NCI-H1694 treated with DMSO at 0.1 percent for 48 hours (cell line): Measurements from ENCODE around the gene PLCG1.

ENCODE experiments used
- DNase-seq: peaks from one replicate; lab custom pipeline; 2025; lab: John Stamatoyannopoulos, UW

The PLCG1 gene

DNA sequence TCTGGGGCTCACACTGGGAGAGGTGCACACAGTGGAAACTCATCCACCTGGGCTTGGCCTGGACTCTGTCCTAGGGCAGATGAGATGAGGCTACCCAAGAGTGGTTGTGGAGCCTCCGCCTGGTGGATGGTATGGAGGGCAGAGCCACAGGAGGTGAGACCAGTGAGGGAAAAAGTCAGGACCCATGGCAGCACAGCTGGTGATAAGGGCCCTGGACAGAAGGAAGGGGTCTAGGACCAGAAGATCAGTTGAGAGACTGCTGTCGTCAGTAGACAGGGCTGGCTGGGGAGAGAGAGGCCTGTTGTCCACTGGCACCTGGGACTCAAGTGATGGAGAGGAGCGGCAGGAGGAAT lies 29.8 kb downstream of the PLCG1 start:
- no peak for DNase-seq

DNA sequence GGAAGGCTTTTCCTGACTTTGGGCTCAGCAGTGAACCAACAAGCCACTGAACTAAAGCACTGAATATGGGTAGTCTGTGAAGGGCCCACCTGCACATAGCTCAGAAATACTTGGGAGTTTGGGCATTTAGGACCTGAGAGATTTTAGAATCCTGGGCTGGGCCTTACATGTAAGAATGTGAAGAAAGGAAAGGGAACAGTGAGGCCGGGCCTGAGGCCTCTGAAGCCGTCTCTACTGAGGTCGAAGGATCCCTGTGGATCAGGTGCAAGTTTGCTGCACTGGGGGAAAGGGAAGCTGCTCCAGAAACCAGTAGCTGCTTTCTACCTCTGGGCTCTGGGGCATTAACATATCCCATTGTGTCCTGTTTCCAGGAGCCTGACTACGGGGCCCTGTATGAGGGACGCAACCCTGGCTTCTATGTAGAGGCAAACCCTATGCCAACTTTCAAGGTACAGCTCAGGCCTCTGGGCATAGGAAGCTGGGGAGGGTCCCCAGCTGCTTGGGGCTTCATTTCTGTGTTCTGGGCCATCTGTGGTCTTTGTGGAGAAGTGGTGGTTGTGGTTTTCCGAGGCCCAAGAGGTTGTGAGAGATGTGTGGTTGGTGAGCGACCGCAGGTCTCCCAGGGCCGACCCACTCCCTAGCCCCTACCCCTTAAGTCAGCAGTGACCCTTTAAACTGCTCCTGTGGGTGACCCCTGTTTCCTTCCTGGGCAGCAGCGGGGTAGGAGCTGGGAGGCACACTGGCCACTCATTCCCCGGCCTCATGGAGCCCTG lies 30.3 kb downstream of the PLCG1 start:
- no peak for DNase-seq

DNA sequence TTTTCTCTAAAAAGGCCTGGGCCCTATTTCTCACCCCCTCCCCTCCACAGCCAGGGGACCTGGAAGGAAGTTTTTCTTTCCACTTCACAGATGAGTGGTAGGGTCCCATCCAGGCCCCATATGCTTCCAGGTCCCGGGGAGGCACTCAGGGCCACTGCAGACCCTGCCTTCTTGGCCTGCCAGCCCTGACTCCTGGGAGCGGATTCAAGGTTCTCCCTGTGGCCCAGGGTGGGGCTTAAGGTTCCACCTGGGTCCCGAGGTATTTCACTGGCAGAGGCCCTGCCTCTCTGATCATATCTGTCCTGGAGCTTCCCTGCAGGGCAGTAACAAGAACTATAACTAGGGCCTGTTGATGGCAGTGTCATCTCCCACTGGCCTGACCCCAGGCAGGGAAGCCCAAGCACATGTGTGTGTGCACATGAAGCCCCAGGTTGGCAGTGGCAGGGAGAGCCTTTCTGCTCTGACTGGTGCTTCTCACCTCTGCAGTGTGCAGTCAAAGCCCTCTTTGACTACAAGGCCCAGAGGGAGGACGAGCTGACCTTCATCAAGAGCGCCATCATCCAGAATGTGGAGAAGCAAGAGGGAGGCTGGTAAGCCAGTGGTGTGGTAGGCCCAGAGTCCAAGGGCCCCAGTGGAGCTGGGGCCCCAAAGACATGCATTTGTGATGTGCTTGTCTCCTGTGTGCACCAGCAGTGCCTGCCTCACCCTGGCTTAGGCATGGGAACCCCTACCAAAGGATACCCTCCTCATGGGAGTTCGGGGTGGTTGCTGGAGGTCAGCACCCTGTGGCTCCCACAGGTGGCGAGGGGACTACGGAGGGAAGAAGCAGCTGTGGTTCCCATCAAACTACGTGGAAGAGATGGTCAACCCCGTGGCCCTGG lies 31.2 kb downstream of the PLCG1 start:
- no peak for DNase-seq

DNA sequence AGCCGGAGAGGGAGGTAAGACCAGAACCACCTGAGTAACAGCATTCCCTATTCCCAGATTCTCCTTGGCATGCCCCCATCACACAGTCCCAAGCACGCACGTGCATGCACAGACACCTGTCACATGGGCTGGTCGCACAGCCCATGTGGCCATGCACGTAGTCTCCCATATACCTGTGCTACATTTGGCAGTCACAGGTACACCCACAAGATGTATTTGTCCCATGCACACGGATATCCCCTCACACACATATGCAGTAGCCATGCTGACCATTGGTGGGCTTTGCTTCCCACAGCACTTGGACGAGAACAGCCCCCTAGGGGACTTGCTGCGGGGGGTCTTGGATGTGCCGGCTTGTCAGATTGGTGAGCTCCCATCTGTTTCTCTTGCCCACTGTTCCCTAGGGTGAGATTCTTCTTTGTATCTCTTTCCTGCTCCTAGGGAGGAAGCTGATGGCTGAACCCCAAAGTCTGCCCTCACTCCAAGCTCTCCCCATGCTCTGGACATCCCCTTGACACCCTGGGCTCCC lies 31.9 kb downstream of the PLCG1 start:
- no peak for DNase-seq

DNA sequence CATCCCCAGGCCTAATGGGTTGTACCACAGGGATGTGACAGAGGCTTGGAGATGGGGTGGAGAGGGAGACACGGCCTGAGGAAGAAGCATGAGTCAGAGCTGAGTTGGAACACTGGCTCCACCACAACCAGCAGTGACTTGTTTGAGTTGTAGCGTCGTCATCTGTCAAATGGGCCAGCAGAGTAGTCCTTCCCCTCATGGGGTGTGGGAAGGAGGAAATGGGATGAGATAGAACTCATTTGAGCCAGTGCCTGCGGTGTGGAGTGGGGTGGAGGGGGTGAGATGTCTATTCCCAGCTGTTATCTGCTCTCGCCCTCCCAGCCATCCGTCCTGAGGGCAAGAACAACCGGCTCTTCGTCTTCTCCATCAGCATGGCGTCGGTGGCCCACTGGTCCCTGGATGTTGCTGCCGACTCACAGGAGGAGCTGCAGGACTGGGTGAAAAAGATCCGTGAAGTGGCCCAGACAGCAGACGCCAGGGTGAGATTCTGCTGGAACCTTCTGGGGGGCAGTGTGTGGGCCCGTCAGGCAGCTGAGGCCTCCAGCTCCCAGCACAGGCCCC lies 32.5 kb downstream of the PLCG1 start:
- no peak for DNase-seq

DNA sequence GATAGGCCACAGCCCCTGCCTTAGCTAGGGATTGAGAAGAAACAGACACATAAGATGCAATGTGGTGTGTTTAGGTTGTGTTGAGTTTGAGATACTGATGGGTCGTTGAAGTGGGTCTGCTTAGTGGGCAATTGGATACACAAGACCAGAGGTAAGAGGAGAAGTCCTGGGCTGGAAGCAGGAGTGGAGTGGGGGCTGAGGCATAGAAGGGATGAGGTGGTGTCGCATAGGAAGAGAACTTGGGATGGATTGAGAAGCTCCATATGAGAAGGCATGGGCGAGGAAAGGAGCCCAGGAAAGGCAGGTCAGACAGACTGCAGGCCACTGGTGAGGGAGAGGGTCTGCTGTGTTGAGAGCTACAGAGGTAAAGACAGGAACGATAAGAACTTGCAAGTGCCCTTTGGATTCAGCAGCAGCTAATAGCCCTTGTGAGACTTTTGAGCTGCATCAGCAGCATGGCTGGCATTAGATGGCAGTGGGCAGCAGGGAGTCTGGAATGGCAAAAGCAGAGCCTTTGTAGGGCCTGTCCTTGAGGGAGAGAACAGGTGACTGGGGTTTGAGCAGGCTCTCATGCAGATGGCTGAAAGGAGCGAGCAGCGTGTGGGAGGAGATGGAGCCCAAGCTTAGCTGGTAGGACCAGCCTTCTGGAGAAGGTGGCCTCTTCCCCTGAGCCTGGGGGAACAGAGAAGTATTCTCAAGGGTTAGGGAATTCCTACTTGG lies 33.2 kb downstream of the PLCG1 start:
- DNase-seq: no peak

DNA sequence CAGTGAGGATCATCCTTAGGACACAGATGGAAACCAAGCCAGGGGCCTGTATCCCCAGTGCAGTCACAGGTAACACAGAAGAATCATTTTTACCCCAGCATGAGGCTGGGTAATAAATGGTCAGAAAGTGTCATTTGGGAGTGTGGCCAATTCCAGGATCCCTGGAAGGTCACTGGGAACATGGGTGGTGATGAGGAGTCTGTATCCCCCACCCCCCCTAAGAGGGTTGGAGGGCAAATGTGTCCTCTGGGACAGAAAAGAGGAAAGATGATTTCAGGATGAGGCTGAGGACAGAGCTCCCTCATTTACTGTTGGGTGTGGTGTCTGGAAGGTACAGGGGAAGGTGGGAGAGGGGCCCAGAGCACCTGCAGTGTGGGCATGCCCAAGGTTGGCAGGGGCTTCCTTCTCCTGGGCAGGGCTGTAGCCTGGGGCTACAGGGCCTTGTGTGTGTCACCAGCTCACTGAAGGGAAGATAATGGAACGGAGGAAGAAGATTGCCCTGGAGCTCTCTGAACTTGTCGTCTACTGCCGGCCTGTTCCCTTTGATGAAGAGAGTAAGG lies 34.5 kb downstream of the PLCG1 start:
- DNase-seq: no peak

DNA sequence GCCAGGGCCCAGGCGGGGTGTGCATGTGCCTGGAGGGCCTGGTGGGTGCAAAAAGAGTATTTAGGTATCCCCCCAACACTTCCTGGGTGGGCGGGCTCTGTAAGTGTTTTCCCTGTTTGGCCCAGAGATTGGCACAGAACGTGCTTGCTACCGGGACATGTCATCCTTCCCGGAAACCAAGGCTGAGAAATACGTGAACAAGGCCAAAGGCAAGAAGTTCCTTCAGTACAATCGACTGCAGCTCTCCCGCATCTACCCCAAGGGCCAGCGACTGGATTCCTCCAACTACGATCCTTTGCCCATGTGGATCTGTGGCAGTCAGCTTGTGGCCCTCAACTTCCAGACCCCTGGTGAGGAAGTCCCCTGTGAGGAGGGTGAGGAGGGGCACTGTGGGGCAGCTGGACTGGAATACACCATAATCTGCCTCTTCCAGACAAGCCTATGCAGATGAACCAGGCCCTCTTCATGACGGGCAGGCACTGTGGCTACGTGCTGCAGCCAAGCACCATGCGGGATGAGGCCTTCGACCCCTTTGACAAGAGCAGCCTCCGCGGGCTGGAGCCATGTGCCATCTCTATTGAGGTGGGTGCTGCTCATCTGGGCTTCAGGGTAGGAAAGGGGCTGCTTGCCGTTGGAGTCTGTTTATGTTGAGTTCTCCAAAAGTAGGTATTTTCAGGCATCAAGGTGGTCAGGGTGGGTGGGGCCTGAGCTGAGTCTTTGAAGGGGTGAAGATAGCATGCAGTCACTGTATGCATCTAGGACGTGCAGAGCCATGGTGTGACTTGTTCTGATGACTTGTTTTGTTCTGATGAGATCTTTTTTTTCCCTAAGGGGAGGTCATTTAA lies 35.2 kb downstream of the PLCG1 start:
- DNase-seq: no peak

DNA sequence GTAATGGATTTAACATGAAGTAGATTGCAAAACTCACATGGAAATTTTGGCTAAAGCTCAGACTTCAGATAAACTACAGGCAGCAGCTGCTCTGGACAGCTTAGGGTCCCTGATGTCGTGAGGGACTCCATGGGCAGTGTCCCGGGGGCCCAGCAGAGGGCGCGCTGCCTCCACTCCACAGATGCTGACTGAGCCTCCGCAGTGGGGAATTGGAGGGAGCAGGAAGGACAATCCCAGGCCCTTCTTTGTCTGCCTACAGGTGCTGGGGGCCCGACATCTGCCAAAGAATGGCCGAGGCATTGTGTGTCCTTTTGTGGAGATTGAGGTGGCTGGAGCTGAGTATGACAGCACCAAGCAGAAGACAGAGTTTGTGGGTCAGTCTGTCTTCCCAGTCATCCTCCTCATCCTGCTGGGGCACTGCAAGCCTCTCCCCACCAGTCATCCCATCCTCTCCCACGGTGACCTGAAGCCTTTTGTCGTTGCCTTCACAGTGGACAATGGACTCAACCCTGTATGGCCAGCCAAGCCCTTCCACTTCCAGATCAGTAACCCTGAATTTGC lies 35.9 kb downstream of the PLCG1 start:
- DNase-seq: peak; percentile 40

DNA sequence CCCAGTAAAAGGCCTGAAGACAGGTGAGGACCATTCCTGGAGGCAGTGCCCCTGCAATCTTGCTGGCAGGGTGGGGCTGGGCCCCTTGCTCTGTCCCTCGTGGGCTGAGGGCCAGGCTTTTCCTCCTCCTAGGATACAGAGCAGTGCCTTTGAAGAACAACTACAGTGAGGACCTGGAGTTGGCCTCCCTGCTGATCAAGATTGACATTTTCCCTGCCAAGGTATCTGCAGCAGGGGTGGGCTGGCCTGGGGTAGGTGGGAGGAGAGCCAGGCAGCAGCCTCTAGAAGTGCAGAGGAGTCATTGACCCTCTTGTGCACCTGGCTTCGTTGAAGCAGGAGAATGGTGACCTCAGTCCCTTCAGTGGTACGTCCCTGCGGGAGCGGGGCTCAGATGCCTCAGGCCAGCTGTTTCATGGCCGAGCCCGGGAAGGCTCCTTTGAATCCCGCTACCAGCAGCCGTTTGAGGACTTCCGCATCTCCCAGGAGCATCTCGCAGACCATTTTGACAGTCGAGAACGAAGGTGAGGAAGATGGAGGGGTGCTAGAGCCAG lies 36.5 kb downstream of the PLCG1 start:
- no peak for DNase-seq

DNA sequence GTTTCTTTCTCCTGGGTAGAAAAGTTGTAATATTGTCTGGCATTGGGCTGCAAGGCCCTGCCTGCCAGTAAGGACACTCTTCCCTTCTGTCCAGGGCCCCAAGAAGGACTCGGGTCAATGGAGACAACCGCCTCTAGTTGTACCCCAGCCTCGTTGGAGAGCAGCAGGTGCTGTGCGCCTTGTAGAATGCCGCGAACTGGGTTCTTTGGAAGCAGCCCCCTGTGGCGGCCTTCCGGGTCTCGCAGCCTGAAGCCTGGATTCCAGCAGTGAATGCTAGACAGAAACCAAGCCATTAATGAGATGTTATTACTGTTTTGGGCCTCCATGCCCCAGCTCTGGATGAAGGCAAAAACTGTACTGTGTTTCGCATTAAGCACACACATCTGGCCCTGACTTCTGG lies 37.0 kb downstream of the PLCG1 start:
- no peak for DNase-seq

DNA sequence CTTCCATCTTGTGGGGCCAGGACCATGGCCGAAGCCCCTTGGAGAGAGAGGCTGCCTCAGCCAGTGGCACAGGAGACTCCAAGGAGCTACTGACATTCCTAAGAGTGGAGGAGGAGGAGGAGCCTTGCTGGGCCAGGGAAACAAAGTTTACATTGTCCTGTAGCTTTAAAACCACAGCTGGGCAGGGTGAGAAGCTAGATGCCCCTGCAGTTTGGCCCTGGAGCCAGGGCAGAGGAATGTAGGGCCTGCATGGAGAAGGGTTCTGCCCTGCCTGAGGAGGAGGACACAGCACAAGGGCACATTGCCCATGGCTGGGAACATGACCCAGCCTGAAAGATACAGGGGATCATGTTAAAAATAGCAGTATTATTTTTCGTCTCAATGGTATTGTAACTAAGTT lies 37.4 kb downstream of the PLCG1 start:
- DNase-seq: no peak

DNA sequence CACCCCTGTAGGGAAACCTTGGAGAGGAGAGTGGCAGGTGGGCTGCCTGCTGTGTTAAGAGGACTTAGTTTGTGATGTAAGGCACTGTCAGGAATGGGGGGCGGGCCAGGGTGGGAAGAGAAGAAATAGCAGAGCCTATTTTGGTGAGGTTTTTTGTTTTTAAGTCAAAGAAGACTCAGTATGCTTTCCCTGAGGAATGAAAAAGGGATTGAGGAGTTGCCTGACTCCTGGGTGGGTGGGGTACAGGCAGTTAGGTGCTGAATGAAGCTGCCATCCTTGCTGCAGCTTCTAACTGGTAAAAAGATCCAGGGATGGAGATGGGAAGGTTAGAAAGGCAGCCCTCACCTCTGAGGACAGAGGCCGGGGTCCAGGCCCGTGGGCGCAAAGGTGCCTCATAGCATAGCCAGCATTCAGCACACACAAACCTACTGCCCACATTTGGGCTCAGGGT lies 37.9 kb downstream of the PLCG1 start:
- DNase-seq: no peak

DNA sequence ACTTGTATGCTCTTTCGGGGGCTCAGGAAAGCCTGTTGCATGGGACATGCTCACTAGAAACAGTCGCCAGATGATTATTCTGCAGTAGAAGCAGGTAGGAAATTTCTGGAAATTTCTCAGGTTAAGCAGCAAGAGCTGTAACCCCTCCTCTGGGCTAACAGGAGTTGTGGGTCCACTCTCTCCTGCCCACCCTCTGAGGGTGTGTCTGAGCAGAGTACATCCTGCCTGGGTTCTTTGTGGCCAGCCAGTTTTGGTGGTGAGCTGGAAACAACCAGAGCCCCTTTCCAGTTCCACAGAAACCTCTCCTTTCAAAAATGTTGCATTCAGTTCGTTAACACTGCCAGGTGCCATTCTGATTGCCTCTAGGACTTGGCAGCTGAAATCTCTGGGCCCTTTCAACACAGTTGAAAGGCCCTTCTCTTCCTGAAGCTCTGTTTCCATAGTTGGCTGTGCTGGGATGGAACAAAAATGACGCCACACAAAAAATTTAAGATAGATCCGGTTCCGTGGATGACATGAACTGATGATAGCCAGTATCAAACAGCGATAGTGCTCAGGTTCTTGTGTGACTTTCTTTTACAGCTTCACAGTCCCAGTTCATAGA lies 38.5 kb downstream of the PLCG1 start:
- DNase-seq: no peak

DNA sequence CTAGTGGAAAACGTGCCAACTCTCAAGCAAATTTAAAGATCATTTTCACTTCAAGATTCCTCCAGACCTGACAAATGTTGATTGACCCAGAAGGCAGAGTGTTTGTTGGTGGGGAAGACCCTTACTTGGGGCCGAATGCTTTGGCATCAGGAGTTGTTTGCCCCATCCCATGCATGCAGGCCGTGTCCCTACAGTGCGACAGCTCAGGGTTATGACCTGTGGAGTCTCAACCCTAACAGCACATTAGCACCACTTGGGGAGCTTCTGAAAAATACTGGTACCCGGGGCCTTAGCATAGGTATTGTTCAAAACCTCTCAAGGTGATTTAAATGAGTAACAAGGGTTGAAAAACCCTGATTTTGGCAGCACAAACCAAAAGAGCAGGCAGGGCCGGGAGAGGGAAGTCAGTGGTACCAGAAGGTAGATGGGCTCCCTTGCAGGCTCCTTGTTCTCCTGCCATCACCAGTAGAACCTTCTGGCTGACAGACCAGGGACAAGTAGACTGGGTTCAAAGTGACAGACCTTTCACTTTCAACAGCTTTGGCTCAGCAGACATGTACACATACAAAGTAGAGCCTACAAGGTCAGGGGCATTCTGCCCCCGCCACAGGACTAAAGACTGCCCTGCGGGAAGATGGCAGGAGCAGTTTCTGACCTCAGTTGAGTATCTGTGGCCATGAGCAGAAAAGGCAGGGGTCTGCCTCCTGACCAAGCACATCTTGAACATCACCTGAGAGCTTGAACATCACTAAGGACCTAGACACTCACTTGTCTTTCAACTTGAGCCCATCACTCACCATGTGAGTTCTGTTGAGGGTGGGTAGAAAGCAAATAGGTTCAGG lies 39.6 kb downstream of the PLCG1 start:
- no peak for DNase-seq

DNA sequence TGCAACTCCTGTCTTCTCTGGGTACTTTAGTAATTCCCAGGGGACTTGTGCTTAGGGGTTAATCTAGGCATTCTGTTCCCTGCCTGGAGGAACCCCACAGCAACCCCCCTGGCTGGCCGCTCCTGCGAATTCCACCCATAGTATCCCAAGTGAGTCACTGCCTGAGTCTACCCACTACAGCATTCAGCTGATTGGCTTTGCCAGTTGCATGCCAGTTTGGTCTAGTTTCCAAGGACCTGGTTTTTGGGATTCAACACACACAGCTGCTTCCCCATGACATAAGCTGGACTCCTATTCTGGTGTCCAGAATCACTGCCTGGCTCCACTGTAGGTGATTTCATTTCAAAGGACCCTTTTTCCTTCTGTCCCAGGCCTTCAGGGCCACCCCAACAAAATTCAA lies 40.3 kb downstream of the PLCG1 start:
- DNase-seq: no peak

DNA sequence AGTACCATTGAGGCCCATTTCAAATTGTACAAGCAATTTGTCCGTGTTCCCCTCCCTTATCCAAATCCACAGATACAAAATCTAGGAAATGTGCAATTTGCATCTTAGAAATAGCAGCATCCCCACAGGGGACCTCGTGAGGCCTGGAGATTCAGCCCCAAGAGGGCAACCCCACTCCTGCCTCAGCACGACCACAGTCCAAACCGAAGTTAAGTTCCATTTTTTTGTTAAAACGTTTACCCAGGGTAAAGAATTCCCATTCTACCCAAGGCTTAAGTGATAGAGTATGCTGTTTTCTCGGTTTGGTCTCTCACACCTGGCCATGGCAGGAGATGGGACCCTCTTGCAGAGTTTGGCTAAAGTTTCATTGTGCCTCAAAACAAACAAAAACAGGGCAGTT lies 41.2 kb downstream of the PLCG1 start:
- DNase-seq: no peak

DNA sequence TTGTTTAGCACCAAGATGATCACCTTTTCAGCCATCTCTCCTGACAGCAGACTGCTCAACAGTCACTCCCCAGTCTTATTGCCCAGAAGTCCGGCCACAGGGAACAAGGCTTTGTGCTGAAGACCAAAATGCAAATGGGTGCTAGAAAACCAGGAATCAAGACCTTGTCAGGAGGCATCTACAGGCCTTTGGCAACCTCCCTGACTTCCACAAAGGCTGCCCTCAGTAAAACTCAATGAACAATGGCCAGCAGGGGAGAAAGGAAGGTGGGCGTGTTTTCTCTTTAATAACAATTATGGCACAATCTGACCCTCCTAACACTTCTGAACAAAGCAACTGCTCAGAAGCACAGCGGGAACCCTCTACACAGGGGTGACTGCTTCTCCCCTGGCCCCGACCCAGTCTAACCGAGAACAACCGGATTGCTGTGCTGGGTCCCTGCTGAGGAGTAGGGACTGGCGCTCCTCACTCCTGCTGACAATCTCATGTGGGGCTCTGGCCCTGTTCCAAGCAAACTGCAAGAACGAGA lies 41.6 kb downstream of the PLCG1 start:
- no peak for DNase-seq

DNA sequence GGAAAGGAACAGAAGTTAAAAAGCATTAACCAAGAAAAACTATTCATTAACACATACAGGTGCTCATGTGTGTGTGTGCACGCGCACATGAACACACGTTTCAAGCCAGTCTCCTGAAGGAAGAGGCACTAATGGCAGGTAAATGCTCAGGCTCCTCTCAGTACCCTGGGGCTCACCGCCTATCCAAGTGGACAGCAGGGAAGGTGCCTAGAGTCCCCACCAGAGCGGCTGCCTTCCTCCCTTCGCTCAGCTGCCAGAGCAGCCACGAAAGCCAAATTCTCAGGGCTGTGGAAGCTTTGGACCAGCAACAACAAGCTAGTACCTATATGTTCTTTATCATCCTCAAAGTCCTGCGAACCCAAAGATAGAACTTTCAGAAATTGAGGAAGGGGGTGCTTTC lies 42.6 kb downstream of the PLCG1 start:
- no peak for DNase-seq
